ENCODE measurements around the gene HSPB6.

DNA sequence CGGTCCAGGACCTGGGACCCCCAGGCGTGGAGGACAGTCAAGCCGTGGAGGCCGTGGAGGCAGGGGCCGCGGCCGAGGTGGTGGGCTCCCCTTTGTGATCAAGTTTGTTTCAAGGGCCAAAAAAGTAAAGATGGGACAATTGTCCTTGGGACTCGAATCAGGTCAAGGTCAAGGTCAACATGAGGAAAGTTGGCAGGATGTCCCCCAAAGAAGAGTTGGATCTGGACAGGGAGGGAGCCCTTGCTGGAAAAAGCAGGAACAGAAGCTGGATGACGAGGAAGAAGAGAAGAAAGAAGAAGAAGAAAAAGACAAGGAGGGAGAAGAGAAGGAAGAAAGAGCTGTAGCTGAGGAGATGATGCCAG, 36.7 kb downstream of the HSPB6 start:
- TF ChIP-seq, protein P1, sequence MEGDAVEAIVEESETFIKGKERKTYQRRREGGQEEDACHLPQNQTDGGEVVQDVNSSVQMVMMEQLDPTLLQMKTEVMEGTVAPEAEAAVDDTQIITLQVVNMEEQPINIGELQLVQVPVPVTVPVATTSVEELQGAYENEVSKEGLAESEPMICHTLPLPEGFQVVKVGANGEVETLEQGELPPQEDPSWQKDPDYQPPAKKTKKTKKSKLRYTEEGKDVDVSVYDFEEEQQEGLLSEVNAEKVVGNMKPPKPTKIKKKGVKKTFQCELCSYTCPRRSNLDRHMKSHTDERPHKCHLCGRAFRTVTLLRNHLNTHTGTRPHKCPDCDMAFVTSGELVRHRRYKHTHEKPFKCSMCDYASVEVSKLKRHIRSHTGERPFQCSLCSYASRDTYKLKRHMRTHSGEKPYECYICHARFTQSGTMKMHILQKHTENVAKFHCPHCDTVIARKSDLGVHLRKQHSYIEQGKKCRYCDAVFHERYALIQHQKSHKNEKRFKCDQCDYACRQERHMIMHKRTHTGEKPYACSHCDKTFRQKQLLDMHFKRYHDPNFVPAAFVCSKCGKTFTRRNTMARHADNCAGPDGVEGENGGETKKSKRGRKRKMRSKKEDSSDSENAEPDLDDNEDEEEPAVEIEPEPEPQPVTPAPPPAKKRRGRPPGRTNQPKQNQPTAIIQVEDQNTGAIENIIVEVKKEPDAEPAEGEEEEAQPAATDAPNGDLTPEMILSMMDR (IDR thresholded peaks at IDR 0.05; ENCODE audit: insufficient read depth, low read depth, low read length): no peak
- TF ChIP-seq EZH2 (IDR thresholded peaks at IDR 0.05; ENCODE audit: insufficient read depth, low read length): no peak

All from astrocyte (in vitro differentiated cells and primary cell).